ENCODE results near the gene FMN2.
"Not testable (repeated sequence)": the region's sequence is repeated elsewhere in the genome, so short reads cannot be mapped to it uniquely, and the experiment has no call there.

FMN2 gene

GRCh38 chr1:240320659-240321058, 229.0 kb downstream of the FMN2 start:
- no peak for DNase-seq

- DNase-seq, result no peak
Observed at GRCh38 chr1:240322943-240323342, 231.3 kb downstream of the FMN2 start.

GRCh38 chr1:240328382-240328781, 236.7 kb downstream of the FMN2 start:
- DNase-seq, result not testable (repeated sequence)

- DNase-seq, result no peak
Observed at GRCh38 chr1:240329443-240329842, 237.8 kb downstream of the FMN2 start.

GRCh38 chr1:240332672-240333071, 241.0 kb downstream of the FMN2 start:
- no peak for DNase-seq

GRCh38 chr1:240337781-240338180, 246.1 kb downstream of the FMN2 start:
- DNase-seq, result no peak

GRCh38 chr1:240338837-240339236, 247.2 kb downstream of the FMN2 start:
- DNase-seq, result no peak

- DNase-seq, result no peak
Observed at GRCh38 chr1:240341365-240342250, 249.9 kb downstream of the FMN2 start.

GRCh38 chr1:240342251-240342625, 250.6 kb downstream of the FMN2 start:
- DNase-seq, result no peak

GRCh38 chr1:240343045-240343444, 251.4 kb downstream of the FMN2 start:
- DNase-seq, result no peak

GRCh38 chr1:240343966-240344365, 252.3 kb downstream of the FMN2 start:
- DNase-seq, result no peak

- no peak for DNase-seq
Observed at GRCh38 chr1:240344918-240345317, 253.2 kb downstream of the FMN2 start.

- no peak for DNase-seq
Observed at GRCh38 chr1:240349695-240350094, 258.0 kb downstream of the FMN2 start.

- no peak for DNase-seq
Observed at GRCh38 chr1:240350910-240351331, 259.2 kb downstream of the FMN2 start.

- no peak for DNase-seq
Observed at GRCh38 chr1:240351690-240352089, 260.0 kb downstream of the FMN2 start.

- DNase-seq, result no peak
Observed at GRCh38 chr1:240352769-240353168, 261.1 kb downstream of the FMN2 start.

GRCh38 chr1:240356568-240356967, 264.9 kb downstream of the FMN2 start:
- no peak for DNase-seq

- no peak for DNase-seq
Observed at GRCh38 chr1:240362046-240362445, 270.4 kb downstream of the FMN2 start.

- DNase-seq, result no peak
Observed at GRCh38 chr1:240362826-240363225, 271.1 kb downstream of the FMN2 start.

GRCh38 chr1:240363315-240363714, 271.6 kb downstream of the FMN2 start:
- no peak for DNase-seq

GRCh38 chr1:240363914-240364313, 272.2 kb downstream of the FMN2 start:
- no peak for DNase-seq

- DNase-seq, result no peak
Observed at GRCh38 chr1:240366636-240367035, 275.0 kb downstream of the FMN2 start.

- no peak for DNase-seq
Observed at GRCh38 chr1:240385551-240385950, 293.9 kb downstream of the FMN2 start.

GRCh38 chr1:240385985-240386978, 294.6 kb downstream of the FMN2 start:
- no peak for DNase-seq

All from NCI-H1417 treated with DMSO at 0.1 percent for 48 hours (cell line).